K562 (cell line): ENCODE measurements around the gene GCSH. TPM values are rescaled to one million over a fixed set of nuclear protein-coding genes. Genes with fewer than 3 reads are reported as not detected.

Experiments used
- BRCA1 ChIP-seq, 2 experiments: fragments of 450-650 bp in 1 of 2; sonication (generic) in 1 of 2; formaldehyde crosslinking in 1 of 2; IDR thresholded peaks; 2 replicates each; pipeline versions ENCODE4 v1.5.0 to v1.6.1; 2017 to 2020; ENCODE audit warnings: mild to moderate bottlenecking in 1 of 2, missing genetic modification reagents in 1 of 2
- HNRNPK ChIP-seq: fragments of 200-400 bp; formaldehyde crosslinking; IDR thresholded peaks from one replicate; pipeline ENCODE4 v1.6.1; 2018; ENCODE audit warnings: mild to moderate bottlenecking, low read depth, low read length; ENCODE audit not compliant: poor library complexity, severe bottlenecking
- MGA ChIP-seq: fragments of 450-650 bp; IDR thresholded peaks from 2 replicates; pipeline ENCODE4 v1.6.1; 2016; ENCODE audit warnings: mild to moderate bottlenecking, moderate library complexity
- THRA ChIP-seq: fragments of 450-650 bp; IDR thresholded peaks from 2 replicates; pipeline ENCODE4 v1.6.1; 2017; ENCODE audit warnings: mild to moderate bottlenecking, moderate library complexity
- YY1 ChIP-seq, 3 experiments: IDR thresholded peaks; 2 replicates each; pipeline ENCODE4 v1.6.1; 2011; ENCODE audit warnings: low read length in 2 of 3, mild to moderate bottlenecking in 2 of 3, moderate library complexity in 2 of 3, borderline replicate concordance in 1 of 3, control low read depth in 1 of 3, low read depth in 1 of 3; ENCODE audit not compliant: insufficient read depth in 3 of 3, insufficient replicate concordance in 2 of 3, control insufficient read depth in 1 of 3, insufficient read length in 1 of 3; ENCODE audit errors: extremely low read depth in 1 of 3
- polyA plus RNA-seq, 8 experiments: library from polyadenylated mRNA; depleted of rRNA in 4 of 8; stranded (reverse) in 5 of 8; unstranded in 3 of 8; fragments of >200 nt; fragmentation: Nextera tagmentation in 2 of 8; fragmentation: Illumina TruSeq in 1 of 8; extraction: Ambion mirVana in 2 of 8; extraction: Trizol in 1 of 8; gene quantifications; 2 replicates each; pipeline versions ENCODE4 v1.2.1 to v1.2.3, GENCODE V29; 2011 to 2014; ENCODE audit warnings: inconsistent platforms in 1 of 8, missing spikeins in 1 of 8
- total RNA-seq, 7 experiments: library from RNA; depleted of rRNA in 6 of 7; stranded (reverse); fragments of >200 nt in 6 of 7; fragmentation: Illumina TruSeq in 2 of 7; extraction: Trizol in 2 of 7; gene quantifications; 2 replicates each; pipeline versions ENCODE4 v1.2.1 to v1.2.3, GENCODE V29; 2011 to 2021; ENCODE audit warnings: low replicate concordance in 1 of 7
- TF ChIP-seq, protein P1 (sequence below): sonication (generic); formaldehyde crosslinking; IDR thresholded peaks from 2 replicates; pipeline ENCODE4 v1.8.0; 2022; ENCODE audit warnings: mild to moderate bottlenecking, missing genetic modification reagents

The GCSH gene
- total and polyA plus RNA-seq, 9 of the 15 experiments (the other 6 are each of a cell fraction or from before 2014, with no cell fraction given) = 35.0 to 121 (median 89.0) TPM

GRCh38 chr16:81095953-81096714 lies at the start of gene GCSH (continued):
- TF ChIP-seq YY1 (IDR thresholded peaks at IDR 0.05; ENCODE audit: borderline replicate concordance in 1 of 3, control insufficient read depth in 1 of 3, extremely low read depth in 1 of 3, insufficient read depth in 3 of 3, insufficient read length in 1 of 3, insufficient replicate concordance in 2 of 3, low read depth in 1 of 3, low read length in 2 of 3) = peak in 2 of 3 experiments; percentile 58 to 72
- TF ChIP-seq, protein P1, sequence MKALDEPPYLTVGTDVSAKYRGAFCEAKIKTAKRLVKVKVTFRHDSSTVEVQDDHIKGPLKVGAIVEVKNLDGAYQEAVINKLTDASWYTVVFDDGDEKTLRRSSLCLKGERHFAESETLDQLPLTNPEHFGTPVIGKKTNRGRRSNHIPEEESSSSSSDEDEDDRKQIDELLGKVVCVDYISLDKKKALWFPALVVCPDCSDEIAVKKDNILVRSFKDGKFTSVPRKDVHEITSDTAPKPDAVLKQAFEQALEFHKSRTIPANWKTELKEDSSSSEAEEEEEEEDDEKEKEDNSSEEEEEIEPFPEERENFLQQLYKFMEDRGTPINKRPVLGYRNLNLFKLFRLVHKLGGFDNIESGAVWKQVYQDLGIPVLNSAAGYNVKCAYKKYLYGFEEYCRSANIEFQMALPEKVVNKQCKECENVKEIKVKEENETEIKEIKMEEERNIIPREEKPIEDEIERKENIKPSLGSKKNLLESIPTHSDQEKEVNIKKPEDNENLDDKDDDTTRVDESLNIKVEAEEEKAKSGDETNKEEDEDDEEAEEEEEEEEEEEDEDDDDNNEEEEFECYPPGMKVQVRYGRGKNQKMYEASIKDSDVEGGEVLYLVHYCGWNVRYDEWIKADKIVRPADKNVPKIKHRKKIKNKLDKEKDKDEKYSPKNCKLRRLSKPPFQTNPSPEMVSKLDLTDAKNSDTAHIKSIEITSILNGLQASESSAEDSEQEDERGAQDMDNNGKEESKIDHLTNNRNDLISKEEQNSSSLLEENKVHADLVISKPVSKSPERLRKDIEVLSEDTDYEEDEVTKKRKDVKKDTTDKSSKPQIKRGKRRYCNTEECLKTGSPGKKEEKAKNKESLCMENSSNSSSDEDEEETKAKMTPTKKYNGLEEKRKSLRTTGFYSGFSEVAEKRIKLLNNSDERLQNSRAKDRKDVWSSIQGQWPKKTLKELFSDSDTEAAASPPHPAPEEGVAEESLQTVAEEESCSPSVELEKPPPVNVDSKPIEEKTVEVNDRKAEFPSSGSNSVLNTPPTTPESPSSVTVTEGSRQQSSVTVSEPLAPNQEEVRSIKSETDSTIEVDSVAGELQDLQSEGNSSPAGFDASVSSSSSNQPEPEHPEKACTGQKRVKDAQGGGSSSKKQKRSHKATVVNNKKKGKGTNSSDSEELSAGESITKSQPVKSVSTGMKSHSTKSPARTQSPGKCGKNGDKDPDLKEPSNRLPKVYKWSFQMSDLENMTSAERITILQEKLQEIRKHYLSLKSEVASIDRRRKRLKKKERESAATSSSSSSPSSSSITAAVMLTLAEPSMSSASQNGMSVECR (CRISPR knock-in tag) = peak; percentile 91; the same call in 1 of the 2 replicates
- no peak for TF ChIP-seq HNRNPK
- no peak for TF ChIP-seq THRA
- no peak for TF ChIP-seq BRCA1 (IDR thresholded peaks at IDR 0.05)
- TF ChIP-seq BRCA1 (CRISPR knock-in tag; IDR thresholded peaks at IDR 0.05) = no peak
- peak; percentile 75; the same call in 1 of the 2 replicates for TF ChIP-seq MGA
